Hepatocyte (in vitro differentiated cells): ENCODE data around the gene NAT14. TPM values are rescaled to one million over a fixed set of nuclear protein-coding genes. Genes with fewer than 3 reads are reported as not detected.

ENCODE experiments used
- DNase-seq: peaks from one replicate; pipeline ENCODE4 v3.0.0-alpha.2; 2016; ENCODE audit warnings: low spot score
- H2AFZ ChIP-seq: fragments of 200-600 bp; sonication (generic); 2 replicates; pipeline ENCODE4 v1.6.0; 2016; ENCODE audit warnings: antibody characterized with exemption, mild to moderate bottlenecking
- H3K27ac ChIP-seq: fragments of 200-600 bp; sonication (generic); 2 replicates; pipeline ENCODE4 v1.5.1; 2016; ENCODE audit warnings: mild to moderate bottlenecking
- H3K27me3 ChIP-seq: fragments of 200-600 bp; sonication (generic); 2 replicates; pipeline ENCODE4 v1.6.1; 2016
- H3K36me3 ChIP-seq: fragments of 200-600 bp; sonication (generic); replicated peaks from 2 replicates; pipeline ENCODE4 v1.5.1; 2016; ENCODE audit warnings: low read depth; ENCODE audit not compliant: insufficient read depth
- H3K4me1 ChIP-seq: fragments of 200-600 bp; sonication (generic); 2 replicates; pipeline ENCODE4 v1.5.1; 2016; ENCODE audit warnings: mild to moderate bottlenecking, moderate library complexity; ENCODE audit not compliant: insufficient read depth
- H3K4me2 ChIP-seq: fragments of 200-600 bp; sonication (generic); 2 replicates; pipeline ENCODE4 v1.6.0; 2016
- H3K4me3 ChIP-seq: fragments of 200-600 bp; sonication (generic); 2 replicates; pipeline ENCODE4 v1.5.1; 2016; ENCODE audit warnings: mild to moderate bottlenecking
- H3K79me2 ChIP-seq: fragments of 200-600 bp; sonication (generic); 2 replicates; pipeline ENCODE4 v1.6.0; 2017; ENCODE audit warnings: mild to moderate bottlenecking
- H3K9me2 ChIP-seq: fragments of 200-600 bp; sonication (generic); replicated peaks from 2 replicates; pipeline ENCODE4 v1.6.0; 2017; ENCODE audit warnings: mild to moderate bottlenecking; ENCODE audit not compliant: insufficient read depth
- H3K9me3 ChIP-seq: fragments of 200-600 bp; sonication (generic); 2 replicates; pipeline ENCODE4 v1.5.1; 2016; ENCODE audit warnings: low read depth, mild to moderate bottlenecking
- H4K20me1 ChIP-seq: fragments of 200-600 bp; sonication (generic); 2 replicates; pipeline ENCODE4 v1.6.0; 2016; ENCODE audit warnings: mild to moderate bottlenecking; ENCODE audit not compliant: insufficient read depth, poor library complexity, severe bottlenecking
- EZH2 ChIP-seq: fragments of 200-600 bp; sonication (generic); IDR thresholded peaks from 2 replicates; pipeline ENCODE4 v1.6.1; 2016; ENCODE audit warnings: antibody characterized with exemption, mild to moderate bottlenecking, borderline replicate concordance
- EZH2phosphoT487 ChIP-seq: fragments of 200-600 bp; sonication (generic); IDR thresholded peaks from one replicate; pipeline ENCODE4 v1.6.1; 2018; ENCODE audit warnings: antibody characterized with exemption, mild to moderate bottlenecking, low read depth, moderate library complexity; ENCODE audit not compliant: unreplicated experiment, severe bottlenecking
- WGBS: methylation state at CpG from one replicate; pipeline ENCODE4 v1.1.6; 2016; ENCODE audit warnings: low lambda C conversion rate; ENCODE audit errors: missing lambda C conversion rate; 5-methylcytosine and 5-hydroxymethylcytosine counted together
- polyA plus RNA-seq: library from polyadenylated mRNA; unstranded; fragments of >200 nt; fragmentation: Nextera tagmentation; extraction: Ambion mirVana; gene quantifications from 2 replicates; pipeline ENCODE4 v1.2.1, GENCODE V29; 2016
- total RNA-seq: library from RNA; depleted of rRNA; stranded (reverse); fragments of >200 nt; gene quantifications from 2 replicates; pipeline ENCODE4 v1.2.3, GENCODE V29; 2014
- TF ChIP-seq, protein P1 (sequence below): fragments of 200-600 bp; sonication (generic); IDR thresholded peaks from 2 replicates; pipeline ENCODE4 v1.5.1; 2016; ENCODE audit warnings: antibody characterized with exemption, mild to moderate bottlenecking; ENCODE audit not compliant: poor library complexity

The NAT14 gene
- total and polyA plus RNA-seq, 2 experiments from 2014 or later: 22.3 to 40.3 TPM

- WGBS: 86% methylated on average over 29 of the region's 36 CpGs
Observed at GRCh38 chr19:55488986-55489710, 4.2 kb downstream of the NAT14 start.

GRCh38 chr19:55489711-55490477 is 4.9 kb downstream of the NAT14 start:
- TF ChIP-seq EZH2phosphoT487 (no peak), EZH2 (no peak)
- TF ChIP-seq, protein P1, sequence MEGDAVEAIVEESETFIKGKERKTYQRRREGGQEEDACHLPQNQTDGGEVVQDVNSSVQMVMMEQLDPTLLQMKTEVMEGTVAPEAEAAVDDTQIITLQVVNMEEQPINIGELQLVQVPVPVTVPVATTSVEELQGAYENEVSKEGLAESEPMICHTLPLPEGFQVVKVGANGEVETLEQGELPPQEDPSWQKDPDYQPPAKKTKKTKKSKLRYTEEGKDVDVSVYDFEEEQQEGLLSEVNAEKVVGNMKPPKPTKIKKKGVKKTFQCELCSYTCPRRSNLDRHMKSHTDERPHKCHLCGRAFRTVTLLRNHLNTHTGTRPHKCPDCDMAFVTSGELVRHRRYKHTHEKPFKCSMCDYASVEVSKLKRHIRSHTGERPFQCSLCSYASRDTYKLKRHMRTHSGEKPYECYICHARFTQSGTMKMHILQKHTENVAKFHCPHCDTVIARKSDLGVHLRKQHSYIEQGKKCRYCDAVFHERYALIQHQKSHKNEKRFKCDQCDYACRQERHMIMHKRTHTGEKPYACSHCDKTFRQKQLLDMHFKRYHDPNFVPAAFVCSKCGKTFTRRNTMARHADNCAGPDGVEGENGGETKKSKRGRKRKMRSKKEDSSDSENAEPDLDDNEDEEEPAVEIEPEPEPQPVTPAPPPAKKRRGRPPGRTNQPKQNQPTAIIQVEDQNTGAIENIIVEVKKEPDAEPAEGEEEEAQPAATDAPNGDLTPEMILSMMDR: no peak
- no peaks in the 10 kb centered on the region for H3K9me2 ChIP-seq
- no peaks in the 10 kb centered on the region for H3K9me3 ChIP-seq
- H2AFZ ChIP-seq: no peak overlapping the region
- no peak overlapping the region for H3K27ac ChIP-seq
- no peak overlapping the region for H3K4me2 ChIP-seq
- H3K4me3 ChIP-seq: no peak overlapping the region
- H3K36me3 ChIP-seq: no peaks in the 10 kb centered on the region
- peaks cover 10% of the 10 kb centered on the region for H3K27me3 ChIP-seq
- H4K20me1 ChIP-seq: no peaks in the 10 kb centered on the region
- H3K79me2 ChIP-seq: peaks cover 3% of the 10 kb centered on the region
- H3K4me1 ChIP-seq: peaks cover 25% of the 10 kb centered on the region
- WGBS: 66% methylated on average over 13 of the region's 21 CpGs
- no peak for DNase-seq

More at GRCh38 chr19:55488986-55489710, 4.2 kb downstream of the NAT14 start:
- peaks cover 10% of the 10 kb centered on the region for H3K27me3 ChIP-seq
- no peak overlapping the region for H3K4me3 ChIP-seq
- H3K4me1 ChIP-seq: peaks cover 30% of the 10 kb centered on the region
- DNase-seq: no peak
- H2AFZ ChIP-seq: no peak overlapping the region
- H3K4me2 ChIP-seq: no peak overlapping the region
- no peaks in the 10 kb centered on the region for H3K36me3 ChIP-seq
- H3K27ac ChIP-seq: no peak overlapping the region
- H4K20me1 ChIP-seq: no peaks in the 10 kb centered on the region
- no peaks in the 10 kb centered on the region for H3K9me3 ChIP-seq
- peaks cover 8% of the 10 kb centered on the region for H3K79me2 ChIP-seq
- no peak for TF ChIP-seq EZH2phosphoT487
- TF ChIP-seq, protein P1: no peak
- TF ChIP-seq EZH2: no peak
- H3K9me2 ChIP-seq: no peaks in the 10 kb centered on the region

- H3K4me1 ChIP-seq: peaks cover 20% of the 10 kb centered on the region
- H3K79me2 ChIP-seq: peaks cover 2% of the 10 kb centered on the region
- peaks cover 10% of the 10 kb centered on the region for H3K27me3 ChIP-seq
- no peak overlapping the region for H3K4me3 ChIP-seq
- no peaks in the 10 kb centered on the region for H3K9me3 ChIP-seq
- no peak for DNase-seq
- no peak overlapping the region for H2AFZ ChIP-seq
- H3K9me2 ChIP-seq: no peaks in the 10 kb centered on the region
- no peak overlapping the region for H3K4me2 ChIP-seq
- no peak overlapping the region for H3K27ac ChIP-seq
- no peaks in the 10 kb centered on the region for H4K20me1 ChIP-seq
- 91% methylated on average over 36 of the region's 52 CpGs for WGBS
- TF ChIP-seq, protein P1: no peak
- H3K36me3 ChIP-seq: no peaks in the 10 kb centered on the region
Observed at GRCh38 chr19:55490478-55491432, 5.8 kb downstream of the NAT14 start.
